ENCODE measurements around the gene TMTC2. TPM values are rescaled to one million over a fixed set of nuclear protein-coding genes. Genes with fewer than 3 reads are reported as not detected.
"Not testable (repeated sequence)": the region's sequence is repeated elsewhere in the genome, so short reads cannot be mapped to it uniquely, and the experiment has no call there.

Gene TMTC2
- total RNA-seq, 1 experiment from 2014 or later = 1.7 TPM

- H3K9me3 Mint-ChIP-seq (ENCODE audit: unreplicated experiment) = no peaks in the 10 kb centered on the region
- ChIA-PET CTCF (no interaction called here), POLR2A (interaction anchor here (0.8 kb wide), 1 partner anchor 624 kb away, joined by 3 read pairs; no protein-coding TSS in a partner anchor)
- intact Hi-C loops (cut with micrococcal nuclease) = no loop called here
- no TSS peak for BruUV-seq (replicated peaks)
- TF ChIP-seq CTCF (IDR thresholded peaks at IDR 0.05; ENCODE audit: unreplicated experiment) = no peak
- H3K4me3 Mint-ChIP-seq (ENCODE audit: unreplicated experiment) = no peak overlapping the region
- no peaks in the 10 kb centered on the region for H3K4me1 Mint-ChIP-seq (ENCODE audit: insufficient read depth, unreplicated experiment)
- no peaks in the 10 kb centered on the region for H3K27me3 Mint-ChIP-seq (ENCODE audit: insufficient read depth, unreplicated experiment)
- no peaks in the 10 kb centered on the region for H3K36me3 Mint-ChIP-seq (ENCODE audit: insufficient read depth, unreplicated experiment)
- DNase-seq (ENCODE audit: unreplicated experiment) = no peak
- H3K27ac Mint-ChIP-seq (ENCODE audit: low read depth, unreplicated experiment) = no peak overlapping the region
Measured at GRCh38 chr12:82841487-82841904, 154.8 kb downstream of the TMTC2 start.

GRCh38 chr12:82842480-82842879 is 155.8 kb downstream of the TMTC2 start:
- CTCF ChIA-PET = no interaction called here
- no TSS peak for BruUV-seq (replicated peaks)
- no peaks in the 10 kb centered on the region for H3K9me3 Mint-ChIP-seq (ENCODE audit: unreplicated experiment)
- intact Hi-C loops (cut with micrococcal nuclease) = no loop called here
- H3K27ac Mint-ChIP-seq (ENCODE audit: low read depth, unreplicated experiment) = no peak overlapping the region
- TF ChIP-seq CTCF (IDR thresholded peaks at IDR 0.05; ENCODE audit: unreplicated experiment) = no peak
- no peaks in the 10 kb centered on the region for H3K4me1 Mint-ChIP-seq (ENCODE audit: insufficient read depth, unreplicated experiment)
- H3K36me3 Mint-ChIP-seq (ENCODE audit: insufficient read depth, unreplicated experiment) = no peaks in the 10 kb centered on the region
- H3K27me3 Mint-ChIP-seq (ENCODE audit: insufficient read depth, unreplicated experiment) = no peaks in the 10 kb centered on the region
- POLR2A ChIA-PET = no interaction called here
- H3K4me3 Mint-ChIP-seq (ENCODE audit: unreplicated experiment) = no peak overlapping the region
- DNase-seq (ENCODE audit: unreplicated experiment) = no peak

DNA sequence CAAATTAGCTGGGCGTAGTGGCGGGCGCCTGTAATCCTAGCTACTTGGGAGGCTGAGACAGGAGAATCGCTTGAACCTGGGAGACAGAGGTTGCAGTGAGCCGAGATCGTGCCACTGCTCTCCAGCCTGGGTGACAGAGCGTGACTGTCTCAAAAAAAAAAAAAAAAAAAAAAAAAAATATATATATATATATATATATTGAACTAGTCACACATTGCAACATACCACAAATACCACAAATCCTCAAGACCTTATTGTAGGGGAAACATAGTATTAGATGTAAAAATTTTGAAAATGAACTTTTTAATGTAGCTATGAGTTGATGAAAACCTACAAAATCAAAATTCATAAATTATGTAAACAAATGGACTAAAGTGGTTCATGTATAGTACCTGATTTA is 158.4 kb downstream of the TMTC2 start:
- H3K27me3 Mint-ChIP-seq (ENCODE audit: insufficient read depth, unreplicated experiment); BruUV-seq (replicated peaks); H3K4me3 Mint-ChIP-seq (ENCODE audit: unreplicated experiment); H3K36me3 Mint-ChIP-seq (ENCODE audit: insufficient read depth, unreplicated experiment); H3K4me1 Mint-ChIP-seq (ENCODE audit: insufficient read depth, unreplicated experiment); DNase-seq (ENCODE audit: unreplicated experiment); H3K9me3 Mint-ChIP-seq (ENCODE audit: unreplicated experiment); CTCF ChIA-PET; H3K27ac Mint-ChIP-seq (ENCODE audit: low read depth, unreplicated experiment); intact Hi-C loops (cut with micrococcal nuclease): not testable (repeated sequence)
- POLR2A ChIA-PET = interaction anchor here (0.8 kb wide), 1 partner anchor 158 kb away, joined by 3 read pairs; the partner anchor contains the start of gene TMTC2

DNA sequence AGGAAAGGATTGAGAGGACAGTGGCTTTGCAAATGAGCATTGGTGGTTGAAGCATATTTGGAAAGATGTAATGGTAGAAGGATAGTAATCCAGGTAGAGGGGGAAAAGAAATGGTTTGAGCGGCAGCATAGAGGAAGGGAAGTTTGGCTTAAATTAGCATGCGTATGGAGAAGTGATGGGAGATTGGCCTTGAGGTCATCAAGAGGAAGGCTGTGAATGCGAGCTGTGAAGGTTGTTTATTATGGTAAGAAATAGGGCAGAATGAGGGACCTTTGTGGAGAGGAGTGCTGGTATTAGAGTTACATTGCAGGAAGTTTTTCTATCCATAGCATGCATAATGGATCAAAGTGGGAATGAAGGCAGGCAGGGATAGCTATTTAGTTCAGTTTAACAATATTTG is 162.1 kb downstream of the TMTC2 start:
- no TSS peak for BruUV-seq (replicated peaks)
- H3K36me3 Mint-ChIP-seq (ENCODE audit: insufficient read depth, unreplicated experiment) = no peaks in the 10 kb centered on the region
- ChIA-PET POLR2A (no interaction called here), CTCF (no interaction called here)
- TF ChIP-seq CTCF (IDR thresholded peaks at IDR 0.05; ENCODE audit: unreplicated experiment) = no peak
- peaks cover 4% of the 10 kb centered on the region for H3K9me3 Mint-ChIP-seq (ENCODE audit: unreplicated experiment)
- H3K27me3 Mint-ChIP-seq (ENCODE audit: insufficient read depth, unreplicated experiment) = no peaks in the 10 kb centered on the region
- H3K4me1 Mint-ChIP-seq (ENCODE audit: insufficient read depth, unreplicated experiment) = no peaks in the 10 kb centered on the region
- DNase-seq (ENCODE audit: unreplicated experiment) = no peak
- intact Hi-C loops (cut with micrococcal nuclease) = no loop called here
- no peak overlapping the region for H3K4me3 Mint-ChIP-seq (ENCODE audit: unreplicated experiment)
- no peak overlapping the region for H3K27ac Mint-ChIP-seq (ENCODE audit: low read depth, unreplicated experiment)

- H3K27me3 Mint-ChIP-seq (ENCODE audit: insufficient read depth, unreplicated experiment) = no peaks in the 10 kb centered on the region
- no peak overlapping the region for H3K27ac Mint-ChIP-seq (ENCODE audit: low read depth, unreplicated experiment)
- intact Hi-C loops (cut with micrococcal nuclease) = no loop called here
- H3K4me3 Mint-ChIP-seq (ENCODE audit: unreplicated experiment) = no peak overlapping the region
- no peak for TF ChIP-seq CTCF (IDR thresholded peaks at IDR 0.05; ENCODE audit: unreplicated experiment)
- ChIA-PET POLR2A (no interaction called here), CTCF (no interaction called here)
- H3K4me1 Mint-ChIP-seq (ENCODE audit: insufficient read depth, unreplicated experiment) = no peaks in the 10 kb centered on the region
- no peak for DNase-seq (ENCODE audit: unreplicated experiment)
- H3K9me3 Mint-ChIP-seq (ENCODE audit: unreplicated experiment) = peaks cover 4% of the 10 kb centered on the region
- no TSS peak for BruUV-seq (replicated peaks)
- H3K36me3 Mint-ChIP-seq (ENCODE audit: insufficient read depth, unreplicated experiment) = no peaks in the 10 kb centered on the region
Measured at GRCh38 chr12:82852529-82852928, 165.8 kb downstream of the TMTC2 start.
